VCaP (cell line): ENCODE results near the gene FAM83G.

Source experiments
- H3K27ac ChIP-seq: fragments of 450-650 bp; 2 replicates; pipeline ENCODE4 v1.5.1; 2017
- TF ChIP-seq, protein P1 (sequence below): fragments of 450-650 bp; conservative IDR thresholded peaks from 2 replicates; pipeline ENCODE4 v1.5.1; 2017; ENCODE audit warnings: mild to moderate bottlenecking, moderate library complexity

The FAM83G gene

DNA sequence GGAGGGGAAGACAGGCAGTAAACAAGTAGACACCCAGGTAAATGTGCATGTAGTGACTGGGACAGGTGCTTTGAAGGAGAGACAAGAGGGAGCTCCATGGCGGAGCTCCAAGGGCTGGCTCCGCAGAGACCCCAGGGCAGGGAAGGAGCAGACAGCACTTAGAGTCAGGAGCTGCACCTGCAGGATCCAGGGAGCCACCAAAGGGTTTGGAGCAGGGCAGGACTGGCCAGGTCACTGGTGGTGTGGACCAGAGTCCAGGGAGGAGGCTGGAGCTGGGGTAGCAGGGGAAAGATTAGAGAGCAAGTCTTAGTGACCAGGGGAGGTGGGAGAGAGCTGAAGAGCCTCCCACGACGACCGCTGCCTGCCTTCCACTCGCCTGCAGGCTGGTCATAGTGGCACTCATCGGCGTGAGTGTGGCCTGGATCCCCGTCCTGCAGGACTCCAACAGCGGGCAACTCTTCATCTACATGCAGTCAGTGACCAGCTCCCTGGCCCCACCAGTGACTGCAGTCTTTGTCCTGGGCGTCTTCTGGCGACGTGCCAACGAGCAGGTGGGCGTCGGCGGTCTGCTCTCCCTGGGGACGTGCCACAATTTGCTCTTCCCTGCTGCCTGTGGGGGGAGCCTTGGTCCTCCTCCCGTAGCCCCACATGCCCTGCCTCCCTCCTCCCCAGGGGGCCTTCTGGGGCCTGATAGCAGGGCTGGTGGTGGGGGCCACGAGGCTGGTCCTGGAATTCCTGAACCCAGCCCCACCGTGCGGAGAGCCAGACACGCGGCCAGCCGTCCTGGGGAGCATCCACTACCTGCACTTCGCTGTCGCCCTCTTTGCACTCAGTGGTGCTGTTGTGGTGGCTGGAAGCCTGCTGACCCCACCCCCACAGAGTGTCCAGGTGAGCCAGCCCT, 14.7 kb upstream of the FAM83G start:
- H3K27ac ChIP-seq, result no peak overlapping the region
- TF ChIP-seq, protein P1, sequence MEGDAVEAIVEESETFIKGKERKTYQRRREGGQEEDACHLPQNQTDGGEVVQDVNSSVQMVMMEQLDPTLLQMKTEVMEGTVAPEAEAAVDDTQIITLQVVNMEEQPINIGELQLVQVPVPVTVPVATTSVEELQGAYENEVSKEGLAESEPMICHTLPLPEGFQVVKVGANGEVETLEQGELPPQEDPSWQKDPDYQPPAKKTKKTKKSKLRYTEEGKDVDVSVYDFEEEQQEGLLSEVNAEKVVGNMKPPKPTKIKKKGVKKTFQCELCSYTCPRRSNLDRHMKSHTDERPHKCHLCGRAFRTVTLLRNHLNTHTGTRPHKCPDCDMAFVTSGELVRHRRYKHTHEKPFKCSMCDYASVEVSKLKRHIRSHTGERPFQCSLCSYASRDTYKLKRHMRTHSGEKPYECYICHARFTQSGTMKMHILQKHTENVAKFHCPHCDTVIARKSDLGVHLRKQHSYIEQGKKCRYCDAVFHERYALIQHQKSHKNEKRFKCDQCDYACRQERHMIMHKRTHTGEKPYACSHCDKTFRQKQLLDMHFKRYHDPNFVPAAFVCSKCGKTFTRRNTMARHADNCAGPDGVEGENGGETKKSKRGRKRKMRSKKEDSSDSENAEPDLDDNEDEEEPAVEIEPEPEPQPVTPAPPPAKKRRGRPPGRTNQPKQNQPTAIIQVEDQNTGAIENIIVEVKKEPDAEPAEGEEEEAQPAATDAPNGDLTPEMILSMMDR, result no peak

- TF ChIP-seq, protein P1, result no peak
- H3K27ac ChIP-seq, result no peak overlapping the region
These were observed 14.0 kb upstream of the FAM83G start for GRCh38 chr17:19018600-19018950.

DNA sequence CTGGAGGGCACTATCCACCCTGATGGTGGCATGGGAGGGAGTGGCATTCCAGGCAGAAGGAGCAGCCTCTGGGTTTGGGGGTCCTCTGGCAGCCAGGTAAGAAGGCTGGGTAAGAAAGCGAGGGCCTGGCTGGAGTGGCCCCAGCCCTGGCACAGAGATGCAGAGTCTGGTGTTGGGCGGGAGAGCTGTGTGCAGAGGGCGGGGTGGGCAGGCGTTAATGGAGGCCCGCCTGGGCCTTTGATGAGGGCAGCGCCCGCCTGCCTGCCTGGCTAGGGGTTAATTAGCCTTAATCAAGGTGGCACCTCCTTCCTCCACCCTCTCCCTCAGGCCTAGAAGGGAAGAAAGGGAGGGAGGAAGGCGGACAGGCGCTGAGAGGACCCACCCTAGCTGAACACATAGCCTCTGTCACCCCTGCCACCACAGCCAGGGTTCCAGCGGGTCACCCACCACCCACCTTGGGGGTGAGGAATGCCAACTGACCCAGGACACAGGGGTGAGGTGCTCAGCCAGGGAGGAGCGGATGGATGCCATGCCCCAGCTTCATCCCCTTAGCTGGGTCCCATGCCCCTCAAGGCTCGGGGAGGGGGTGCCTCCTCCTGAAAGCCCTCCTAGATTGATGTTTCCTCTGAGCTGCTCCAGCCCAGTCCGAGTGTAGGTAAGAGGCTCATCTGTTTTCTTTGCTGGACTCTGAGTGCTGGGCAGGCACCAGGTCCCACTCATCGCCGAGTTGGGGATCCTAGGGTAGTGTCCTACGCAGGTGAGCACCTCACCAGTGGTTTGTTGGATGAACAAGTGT, 13.4 kb upstream of the FAM83G start:
- no peak overlapping the region for H3K27ac ChIP-seq
- TF ChIP-seq, protein P1, result no peak

DNA sequence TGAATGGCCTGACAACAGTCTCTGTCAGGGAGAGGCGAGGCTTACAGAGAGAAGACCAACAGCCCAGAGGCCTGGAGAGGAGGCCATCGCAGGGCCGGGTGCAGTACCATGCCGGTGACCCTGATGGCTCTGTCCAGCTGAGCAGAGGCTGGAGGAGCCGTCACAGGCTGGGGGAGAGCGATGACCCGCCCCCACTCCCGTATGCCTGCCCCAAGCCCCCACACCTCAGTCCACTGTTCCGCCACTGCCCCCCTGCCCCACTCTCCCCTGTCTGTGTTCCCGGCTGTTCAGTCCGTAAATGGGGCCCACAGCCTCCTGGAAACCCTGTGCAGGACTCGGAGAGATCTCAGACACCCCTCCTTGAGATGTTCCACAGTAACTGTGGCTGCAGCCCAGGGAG, 12.8 kb upstream of the FAM83G start:
- no peak overlapping the region for H3K27ac ChIP-seq
- TF ChIP-seq, protein P1, result no peak

DNA sequence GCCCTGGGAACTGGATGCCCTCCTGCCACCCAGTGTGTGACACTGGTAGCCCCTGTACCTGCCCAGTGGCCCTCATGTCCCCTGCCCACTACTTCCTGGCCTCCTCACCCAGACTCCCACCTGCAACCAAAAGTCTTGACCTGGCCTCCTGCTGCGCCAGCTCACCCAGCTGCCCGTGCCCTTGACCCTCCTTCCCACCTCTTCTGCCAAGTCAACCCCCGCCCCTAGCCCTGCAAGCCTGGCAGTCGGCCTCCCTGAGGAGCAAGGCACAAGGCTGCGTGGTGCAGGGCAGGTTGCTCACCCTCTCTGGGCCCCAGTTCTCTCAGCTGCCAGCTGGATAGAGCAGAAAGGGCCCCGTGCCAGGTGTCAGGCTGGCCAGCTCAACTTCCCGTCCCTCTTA, 12.3 kb upstream of the FAM83G start:
- no peak overlapping the region for H3K27ac ChIP-seq
- TF ChIP-seq, protein P1, result no peak

GRCh38 chr17:19016297-19016696, 11.7 kb upstream of the FAM83G start:
- no peak overlapping the region for H3K27ac ChIP-seq
- TF ChIP-seq, protein P1, result no peak

DNA sequence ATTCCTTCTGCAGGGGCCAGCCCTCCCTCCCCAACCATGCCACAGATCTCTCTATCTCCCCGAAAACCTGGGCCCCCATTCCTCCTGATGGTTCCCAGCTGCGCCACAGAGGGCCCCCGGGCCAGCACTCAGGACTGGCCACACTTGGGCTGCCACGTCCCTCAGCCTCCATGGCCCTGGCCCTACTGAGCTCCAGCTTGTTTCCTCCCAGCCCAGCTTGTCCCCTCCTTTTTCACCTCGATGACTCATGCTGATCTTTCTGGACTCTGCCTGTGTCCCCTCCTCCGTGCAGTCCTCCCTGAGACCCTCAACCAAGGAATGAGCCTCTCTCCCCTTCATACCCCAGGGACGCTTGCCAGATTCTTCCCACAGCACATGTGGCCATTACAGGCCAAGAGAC, 10.9 kb upstream of the FAM83G start:
- no peak overlapping the region for H3K27ac ChIP-seq
- TF ChIP-seq, protein P1, result no peak
